BJ (cell line): ENCODE measurements around the gene PAXIP1. TPM values are rescaled to one million over a fixed set of nuclear protein-coding genes. Genes with fewer than 3 reads are reported as not detected.
A peak's percentile ranks its signal among the peaks of the same experiment; 100 is the strongest.

Experiments
- CTCF ChIA-PET: fragments of 350-600 bp; formaldehyde crosslinking; extraction: SDS; loops from one replicate; lab custom pipeline; 2021; ENCODE audit warnings: antibody characterized with exemption, inconsistent platforms; lab: Yijun Ruan, JAX
- POLR2A ChIA-PET: fragments of 300-600 bp; sonication (Branson Sonifier 250); formaldehyde crosslinking; extraction: SDS; loops from one replicate; lab custom pipeline; 2021; ENCODE audit warnings: antibody characterized with exemption; lab: Charles Lee
- DNase-seq: peaks from one replicate; pipeline ENCODE4 v3.0.0-alpha.2; 2011; ENCODE audit warnings: low read depth
- H3K27me3 ChIP-seq: 2 replicates; pipeline ENCODE4 v1.6.0; 2011; ENCODE audit warnings: low read length; ENCODE audit not compliant: control insufficient read depth, insufficient read depth
- H3K36me3 ChIP-seq: 2 replicates; pipeline ENCODE4 v1.5.1; 2011; ENCODE audit warnings: low read length; ENCODE audit not compliant: control insufficient read depth, insufficient read depth
- H3K4me3 ChIP-seq: 2 replicates; pipeline ENCODE4 v1.5.1; 2011; ENCODE audit warnings: low read depth, mild to moderate bottlenecking, control low read depth, low read length
- polyA plus RNA-seq: library from polyadenylated mRNA; depleted of rRNA; stranded (reverse); fragments of >200 nt; gene quantifications from 2 replicates; pipeline ENCODE4 v1.2.3, GENCODE V29; 2011
- TF ChIP-seq, protein P1 (sequence below): IDR thresholded peaks from 2 replicates; pipeline ENCODE4 v1.5.1; 2011; ENCODE audit warnings: low read depth, mild to moderate bottlenecking, control low read depth, inconsistent platforms, low read length, moderate library complexity; ENCODE audit not compliant: insufficient read depth

The PAXIP1 gene
- polyA plus RNA-seq, 1 experiment = 4.6 TPM

DNA sequence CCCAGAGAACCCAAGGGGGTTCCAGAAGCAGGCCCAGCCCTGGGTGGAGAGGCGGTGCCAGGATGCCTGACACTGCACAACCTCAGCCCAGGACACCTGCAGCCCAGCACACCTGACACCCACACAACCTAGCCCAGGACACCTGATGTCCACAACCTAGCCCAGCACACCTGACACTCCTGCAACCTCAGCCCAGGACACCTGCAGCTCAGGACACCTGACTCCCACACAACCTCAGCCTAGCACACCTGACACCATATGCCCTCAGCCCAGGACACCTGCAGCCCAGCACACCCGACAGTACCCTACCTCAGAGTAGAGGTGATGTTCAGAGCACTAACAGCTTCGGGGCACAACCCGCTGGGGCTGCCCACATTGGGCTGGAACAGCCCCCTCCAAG, 87.3 kb downstream of the PAXIP1 start:
- Histone ChIP-seq H3K4me3 (no peak overlapping the region), H3K27me3 (no peaks in the 10 kb centered on the region; the same call in none of the 2 replicates), H3K36me3 (no peaks in the 10 kb centered on the region)
- DNase-seq = no peak
- CTCF ChIA-PET = interaction anchor here (5.5 kb wide), 1 partner anchor 12 kb away, joined by 42 read pairs; no protein-coding TSS in a partner anchor
- TF ChIP-seq, protein P1, sequence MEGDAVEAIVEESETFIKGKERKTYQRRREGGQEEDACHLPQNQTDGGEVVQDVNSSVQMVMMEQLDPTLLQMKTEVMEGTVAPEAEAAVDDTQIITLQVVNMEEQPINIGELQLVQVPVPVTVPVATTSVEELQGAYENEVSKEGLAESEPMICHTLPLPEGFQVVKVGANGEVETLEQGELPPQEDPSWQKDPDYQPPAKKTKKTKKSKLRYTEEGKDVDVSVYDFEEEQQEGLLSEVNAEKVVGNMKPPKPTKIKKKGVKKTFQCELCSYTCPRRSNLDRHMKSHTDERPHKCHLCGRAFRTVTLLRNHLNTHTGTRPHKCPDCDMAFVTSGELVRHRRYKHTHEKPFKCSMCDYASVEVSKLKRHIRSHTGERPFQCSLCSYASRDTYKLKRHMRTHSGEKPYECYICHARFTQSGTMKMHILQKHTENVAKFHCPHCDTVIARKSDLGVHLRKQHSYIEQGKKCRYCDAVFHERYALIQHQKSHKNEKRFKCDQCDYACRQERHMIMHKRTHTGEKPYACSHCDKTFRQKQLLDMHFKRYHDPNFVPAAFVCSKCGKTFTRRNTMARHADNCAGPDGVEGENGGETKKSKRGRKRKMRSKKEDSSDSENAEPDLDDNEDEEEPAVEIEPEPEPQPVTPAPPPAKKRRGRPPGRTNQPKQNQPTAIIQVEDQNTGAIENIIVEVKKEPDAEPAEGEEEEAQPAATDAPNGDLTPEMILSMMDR = no peak
- POLR2A ChIA-PET = no interaction called here

DNA sequence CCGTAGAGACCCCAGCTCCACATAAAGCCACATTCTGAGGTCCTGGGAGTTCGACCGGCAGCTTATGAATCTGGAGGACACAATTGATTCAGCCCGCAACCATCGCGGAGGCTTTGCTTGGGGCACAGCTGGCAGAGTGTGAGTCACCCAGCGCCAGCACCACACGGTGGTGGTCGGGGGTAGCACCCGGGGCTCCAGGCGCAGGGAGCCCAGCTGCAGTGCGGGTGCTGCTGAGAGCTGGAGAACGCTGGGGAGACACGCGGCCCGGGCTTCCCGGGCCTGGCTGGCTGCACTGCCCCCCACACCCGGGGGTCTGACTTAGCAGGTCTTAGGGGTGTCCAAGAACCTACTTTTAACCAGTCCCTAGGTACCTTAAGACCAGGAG, 87.9 kb downstream of the PAXIP1 start:
- H3K4me3 ChIP-seq = no peak overlapping the region
- POLR2A ChIA-PET = no interaction called here
- no peaks in the 10 kb centered on the region; the same call in none of the 2 replicates for H3K27me3 ChIP-seq
- CTCF ChIA-PET = interaction anchor here (1.0 to 5.5 kb wide), 8 partner anchors 8 to 881 kb away, joined by 3 to 42 read pairs (median 4); no protein-coding TSS in a partner anchor
- DNase-seq = no peak
- no peaks in the 10 kb centered on the region for H3K36me3 ChIP-seq
- TF ChIP-seq, protein P1 = no peak

DNA sequence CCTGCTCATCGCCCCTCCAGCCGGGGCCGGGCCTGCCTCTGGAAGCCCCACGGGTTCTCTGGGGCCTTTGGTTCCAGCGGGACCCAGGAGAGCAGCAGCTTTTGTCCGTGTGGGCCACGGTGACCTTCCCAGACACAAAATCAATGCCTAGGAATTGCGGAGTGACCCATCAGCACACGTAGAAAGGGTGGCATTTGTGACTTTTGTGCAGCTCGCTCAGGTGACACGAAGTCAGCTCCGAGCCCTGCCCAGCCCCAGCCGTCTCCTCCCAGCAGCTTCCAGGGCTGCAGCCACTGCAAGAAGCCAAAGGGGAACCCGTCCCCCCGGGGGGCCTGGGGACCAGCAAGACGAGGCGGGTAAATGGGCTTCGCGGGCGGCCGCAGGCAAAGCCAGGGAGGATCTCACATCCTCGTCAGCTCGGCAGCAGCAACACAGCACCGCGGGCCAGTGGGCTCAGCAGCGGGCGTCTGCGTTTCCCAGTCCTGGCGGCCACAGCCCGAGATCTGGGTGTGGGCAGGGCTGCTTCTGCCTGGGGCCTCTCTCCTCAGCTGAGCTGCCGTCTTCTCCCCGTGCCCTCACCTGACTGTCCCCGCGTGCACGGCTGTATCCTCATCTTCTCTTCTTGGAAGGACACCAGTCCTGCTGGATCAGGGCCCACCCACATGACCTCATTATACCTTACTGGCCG, 88.5 kb downstream of the PAXIP1 start:
- no peak for DNase-seq
- Histone ChIP-seq H3K27me3 (no peaks in the 10 kb centered on the region; the same call in none of the 2 replicates), H3K4me3 (no peak overlapping the region), H3K36me3 (no peaks in the 10 kb centered on the region)
- POLR2A ChIA-PET = no interaction called here
- CTCF ChIA-PET = interaction anchor here (0.7 to 5.5 kb wide), 20 partner anchors 8 to 881 kb away, joined by 3 to 42 read pairs (median 4); no protein-coding TSS in a partner anchor
- TF ChIP-seq, protein P1 = no peak

DNA sequence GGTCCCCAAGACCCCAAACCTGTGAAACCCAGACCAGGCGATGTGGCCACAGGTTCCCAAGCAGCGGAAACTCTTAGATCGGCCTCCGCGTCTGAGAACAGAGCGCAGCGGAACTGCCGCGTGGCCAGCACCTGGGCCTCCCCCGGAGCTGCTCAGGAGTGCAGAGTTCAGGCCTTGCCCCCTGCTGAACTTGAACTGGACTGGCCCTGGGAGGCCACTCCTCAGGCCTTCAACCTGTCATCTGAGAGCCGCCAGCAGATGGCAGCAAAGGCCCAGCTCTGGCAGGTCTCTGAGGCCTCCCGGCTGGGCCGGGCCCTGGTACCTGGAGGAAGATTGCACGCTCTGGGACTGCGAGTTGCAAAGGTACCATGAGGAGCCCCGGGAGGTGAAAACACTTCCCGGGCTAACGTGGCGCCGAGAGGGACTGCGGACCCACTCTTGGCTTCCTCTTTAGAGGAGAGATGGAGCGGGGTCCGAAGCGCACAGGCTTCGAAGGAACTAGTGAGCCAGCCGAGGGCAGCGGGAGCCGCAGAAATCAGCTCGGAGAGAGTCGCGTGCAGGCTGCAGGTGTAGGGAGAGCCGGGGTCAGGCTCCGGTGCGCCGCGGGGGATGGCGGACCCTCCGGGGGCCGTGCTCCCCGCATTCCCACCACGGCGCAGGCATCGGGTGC, 89.2 kb downstream of the PAXIP1 start:
- POLR2A ChIA-PET = no interaction called here
- Histone ChIP-seq H3K27me3 (no peaks in the 10 kb centered on the region; the same call in none of the 2 replicates), H3K4me3 (peak overlapping the region; percentile 14; the same call in 1 of the 2 replicates), H3K36me3 (no peaks in the 10 kb centered on the region)
- DNase-seq = no peak
- TF ChIP-seq, protein P1 = peak; percentile 93
- CTCF ChIA-PET = interaction anchor here (0.6 to 5.5 kb wide), 22 partner anchors 9 to 1855 kb away, joined by 3 to 42 read pairs (median 4); no protein-coding TSS in a partner anchor
